NCI-H146 treated with DMSO at 0.1 percent for 48 hours (cell line): ENCODE data around the gene PLPP1.

Source experiments
- DNase-seq: peaks from one replicate; lab custom pipeline; 2025; ENCODE audit not compliant: unreplicated experiment; lab: John Stamatoyannopoulos, UW

PLPP1 gene

GRCh38 chr5:55534436-55535198, at the start of gene PLPP1:
Gene PLPP1, minus strand, starts transcription at chr5:55534964. Its CDS starts 335 bp downstream, at chr5:55534629.
- DNase-seq, result peak; percentile 72

GRCh38 chr5:55583578-55583977, 48.8 kb upstream of the PLPP1 start:
- no peak for DNase-seq

- no peak for DNase-seq
These were observed 47.5 kb upstream of the PLPP1 start for GRCh38 chr5:55582256-55582655.

GRCh38 chr5:55580042-55580441, 45.3 kb upstream of the PLPP1 start:
- no peak for DNase-seq

- no peak for DNase-seq
These were observed 44.0 kb upstream of the PLPP1 start for GRCh38 chr5:55578771-55579170.

GRCh38 chr5:55577353-55578060, 42.7 kb upstream of the PLPP1 start:
- no peak for DNase-seq

- DNase-seq, result no peak
These were observed 41.9 kb upstream of the PLPP1 start for GRCh38 chr5:55576661-55577060.

GRCh38 chr5:55575815-55576583, 41.2 kb upstream of the PLPP1 start:
- DNase-seq, result no peak

- no peak for DNase-seq
These were observed 37.8 kb upstream of the PLPP1 start for GRCh38 chr5:55572600-55572999.

GRCh38 chr5:55572020-55572419, 37.3 kb upstream of the PLPP1 start:
- DNase-seq, result peak; percentile 53

- DNase-seq, result no peak
These were observed 35.8 kb upstream of the PLPP1 start for GRCh38 chr5:55570570-55570969.

- no peak for DNase-seq
These were observed 35.3 kb upstream of the PLPP1 start for GRCh38 chr5:55570026-55570425.

GRCh38 chr5:55569513-55569865, 34.7 kb upstream of the PLPP1 start:
- no peak for DNase-seq

- DNase-seq, result no peak
These were observed 34.1 kb upstream of the PLPP1 start for GRCh38 chr5:55568654-55569512.

- DNase-seq, result peak; percentile 18
These were observed 30.0 kb upstream of the PLPP1 start for GRCh38 chr5:55564721-55565120.

GRCh38 chr5:55558484-55558883, 23.7 kb upstream of the PLPP1 start:
- no peak for DNase-seq

- no peak for DNase-seq
These were observed 22.4 kb upstream of the PLPP1 start for GRCh38 chr5:55557123-55557522.

- no peak for DNase-seq
These were observed 19.9 kb upstream of the PLPP1 start for GRCh38 chr5:55554585-55555202.

- no peak for DNase-seq
These were observed 17.1 kb upstream of the PLPP1 start for GRCh38 chr5:55551904-55552303.

GRCh38 chr5:55551358-55551757, 16.6 kb upstream of the PLPP1 start:
- no peak for DNase-seq
